Gastrocnemius medialis (tissue), 4 donors: Measurements from ENCODE around the gene COBL.

Experiments used
- CTCF ChIP-seq, 5 experiments: fragments of 450-650 bp in 3 of 5; fragments of 200-600 bp in 2 of 5; sonication (generic) in 2 of 5; IDR thresholded peaks in 4 of 5; conservative IDR thresholded peaks in 1 of 5; 1 replicate in 4 of 5; 2 replicates in 1 of 5; pipeline ENCODE4 v1.5.1; 2016 to 2019; ENCODE audit warnings: antibody characterized with exemption in 5 of 5, mild to moderate bottlenecking in 3 of 5, moderate library complexity in 3 of 5
- POLR2A ChIP-seq, 2 donors: fragments of 450-650 bp; IDR thresholded peaks; one replicate each; pipeline ENCODE4 v1.6.1; 2017; ENCODE audit warnings: antibody characterized with exemption in 2 of 2, mild to moderate bottlenecking in 2 of 2, moderate library complexity in 2 of 2

- TF ChIP-seq CTCF (IDR thresholded peaks at IDR 0.05 in 4 of 5, conservative IDR thresholded peaks at IDR 0.05 in 1 of 5) (no peak), POLR2A (IDR thresholded peaks at IDR 0.05) (no peak)
These were observed 235.2 kb downstream of the COBL start for GRCh38 chr7:51081270-51081890.
